HG02970 (cell line): ENCODE data around the gene DHRSX.
"Not testable (repeated sequence)": the region's sequence is repeated elsewhere in the genome, so short reads cannot be mapped to it uniquely, and the experiment has no call there.

Experiments
- ATAC-seq: cut with Tn5 transposase; IDR thresholded peaks from one replicate; pipeline ENCODE4 v1.9.1; 2021; ENCODE audit warnings: mild to moderate bottlenecking, moderate library complexity, moderate number of reproducible peaks; ENCODE audit not compliant: unreplicated experiment, low FRiP score

DHRSX gene

GRCh38 chrX:2282490-2283090 lies 218.2 kb downstream of the DHRSX start:
- ATAC-seq: no peak

GRCh38 chrX:2272337-2272736 lies 228.4 kb downstream of the DHRSX start:
- no peak for ATAC-seq

- not testable (repeated sequence) for ATAC-seq
Measured at GRCh38 chrX:2271595-2271994, 229.2 kb downstream of the DHRSX start.

- not testable (repeated sequence) for ATAC-seq
Measured at GRCh38 chrX:2270783-2271182, 230.0 kb downstream of the DHRSX start.

- ATAC-seq: no peak
Measured at GRCh38 chrX:2267890-2268289, 232.9 kb downstream of the DHRSX start.

- ATAC-seq: no peak
Measured at GRCh38 chrX:2266445-2267349, 234.1 kb downstream of the DHRSX start.

- ATAC-seq: not testable (repeated sequence)
Measured at GRCh38 chrX:2265658-2266444, 234.9 kb downstream of the DHRSX start.

GRCh38 chrX:2264179-2265030 lies 236.4 kb downstream of the DHRSX start:
- no peak for ATAC-seq

- no peak for ATAC-seq
Measured at GRCh38 chrX:2263203-2263602, 237.6 kb downstream of the DHRSX start.

GRCh38 chrX:2262668-2263055 lies 238.1 kb downstream of the DHRSX start:
- no peak for ATAC-seq

GRCh38 chrX:2261831-2262667 lies 238.7 kb downstream of the DHRSX start:
- ATAC-seq: no peak

GRCh38 chrX:2252331-2253065 lies 248.3 kb downstream of the DHRSX start:
- ATAC-seq: no peak

- ATAC-seq: no peak
Measured at GRCh38 chrX:2251211-2251610, 249.6 kb downstream of the DHRSX start.

GRCh38 chrX:2243913-2244460 lies 256.8 kb downstream of the DHRSX start:
- ATAC-seq: no peak

GRCh38 chrX:2242980-2243379 lies 257.8 kb downstream of the DHRSX start:
- no peak for ATAC-seq

GRCh38 chrX:2242326-2242725 lies 258.4 kb downstream of the DHRSX start:
- no peak for ATAC-seq

GRCh38 chrX:2241496-2241895 lies 259.3 kb downstream of the DHRSX start:
- not testable (repeated sequence) for ATAC-seq

- not testable (repeated sequence) for ATAC-seq
Measured at GRCh38 chrX:2240761-2241160, 260.0 kb downstream of the DHRSX start.
